HepG2 (cell line): Measurements from ENCODE around the gene GRIN3B. TPM values are rescaled to one million over a fixed set of nuclear protein-coding genes. Genes with fewer than 3 reads are reported as not detected.

ENCODE experiments used
- ATF7-NPFF ChIP-seq: sonication (generic); formaldehyde crosslinking; IDR thresholded peaks from 2 replicates; pipeline ENCODE4 v1.8.1; 2023; ENCODE audit warnings: mild to moderate bottlenecking, low read depth, missing genetic modification reagents, moderate library complexity
- ERF ChIP-seq: IDR thresholded peaks from 2 replicates; pipeline ENCODE4 v1.6.1; 2018; ENCODE audit warnings: missing biosample characterization, missing genetic modification reagents
- HNRNPUL1 ChIP-seq: fragments of 200-400 bp; formaldehyde crosslinking; IDR thresholded peaks from 2 replicates; pipeline ENCODE4 v1.6.1; 2017; ENCODE audit warnings: low read depth, mild to moderate bottlenecking, low read length, moderate library complexity
- IRF2 ChIP-seq: IDR thresholded peaks from 2 replicates; pipeline ENCODE4 v1.6.1; 2018; ENCODE audit warnings: missing genetic modification reagents, missing compliant biosample characterization
- KLF15 ChIP-seq: sonication (generic); formaldehyde crosslinking; IDR thresholded peaks from 2 replicates; pipeline ENCODE4 v1.8.1; 2023; ENCODE audit warnings: borderline replicate concordance, mild to moderate bottlenecking, inconsistent platforms, missing genetic modification reagents, mixed read lengths
- MIER2 ChIP-seq: IDR thresholded peaks from 2 replicates; pipeline ENCODE4 v1.6.1; 2016; ENCODE audit warnings: missing biosample characterization, missing genetic modification reagents
- NR2F2 ChIP-seq: IDR thresholded peaks from 2 replicates; pipeline ENCODE4 v1.6.1; 2012; ENCODE audit warnings: low read depth, inconsistent platforms, borderline replicate concordance
- POLR2A ChIP-seq, 2 experiments: IDR thresholded peaks; 2 replicates each; pipeline ENCODE4 v1.6.1; 2011; ENCODE audit warnings: low read depth in 2 of 2, low read length in 2 of 2, mild to moderate bottlenecking in 1 of 2, moderate library complexity in 1 of 2; ENCODE audit not compliant: insufficient read depth in 1 of 2
- RBFOX2 ChIP-seq: fragments of 200-400 bp; formaldehyde crosslinking; IDR thresholded peaks from 2 replicates; pipeline ENCODE4 v1.6.1; 2017; ENCODE audit warnings: low read depth, mild to moderate bottlenecking, low read length
- SETDB1 ChIP-seq: sonication (generic); formaldehyde crosslinking; IDR thresholded peaks from 2 replicates; pipeline ENCODE4 v1.5.1; 2020; ENCODE audit warnings: missing genetic modification reagents, mild to moderate bottlenecking, borderline replicate concordance
- SIN3B ChIP-seq: fragments of 150-350 bp; IDR thresholded peaks from 2 replicates; pipeline ENCODE4 v1.6.1; 2014; ENCODE audit warnings: low read length
- ZEB1 ChIP-seq: IDR thresholded peaks from 2 replicates; pipeline ENCODE4 v1.6.1; 2012; ENCODE audit warnings: mild to moderate bottlenecking, low read depth, inconsistent platforms; ENCODE audit not compliant: insufficient replicate concordance
- ZFY ChIP-seq: sonication (generic); formaldehyde crosslinking; IDR thresholded peaks from 2 replicates; pipeline ENCODE4 v1.4.0; 2020; ENCODE audit warnings: missing genetic modification reagents
- ZKSCAN8 ChIP-seq: IDR thresholded peaks from 2 replicates; pipeline ENCODE4 v1.6.1; 2016; ENCODE audit warnings: borderline replicate concordance, missing genetic modification reagents, missing compliant biosample characterization
- ZNF292 ChIP-seq: sonication (generic); formaldehyde crosslinking; IDR thresholded peaks from 2 replicates; pipeline ENCODE4 v1.8.1; 2022; ENCODE audit warnings: mild to moderate bottlenecking, low read depth, missing genetic modification reagents, borderline replicate concordance
- ZNF354B ChIP-seq: sonication (generic); formaldehyde crosslinking; IDR thresholded peaks from 2 replicates; pipeline ENCODE4 v1.8.0; 2022; ENCODE audit warnings: mild to moderate bottlenecking, missing genetic modification reagents
- ZNF451 ChIP-seq: sonication (generic); formaldehyde crosslinking; IDR thresholded peaks from 2 replicates; pipeline ENCODE4 v1.5.0; 2020; ENCODE audit warnings: mild to moderate bottlenecking, missing genetic modification reagents
- ZNF546 ChIP-seq: sonication (generic); formaldehyde crosslinking; conservative IDR thresholded peaks from 2 replicates; pipeline ENCODE4 v1.8.1; 2023; ENCODE audit warnings: mild to moderate bottlenecking, missing genetic modification reagents
- ZNF549 ChIP-seq: sonication (generic); formaldehyde crosslinking; IDR thresholded peaks from 2 replicates; pipeline ENCODE4 v1.5.0; 2020; ENCODE audit warnings: missing genetic modification reagents
- ZNF761 ChIP-seq: sonication (generic); formaldehyde crosslinking; conservative IDR thresholded peaks from 2 replicates; pipeline ENCODE4 v1.4.0; 2020; ENCODE audit warnings: mild to moderate bottlenecking, missing genetic modification reagents
- ZNF768 ChIP-seq: sonication (generic); formaldehyde crosslinking; IDR thresholded peaks from 2 replicates; pipeline ENCODE4 v1.4.0; 2020; ENCODE audit warnings: missing genetic modification reagents
- polyA plus RNA-seq, 8 experiments: library from polyadenylated mRNA; depleted of rRNA in 3 of 8; stranded (reverse) in 7 of 8; unstranded in 1 of 8; fragments of >200 nt; fragmentation: Illumina TruSeq in 4 of 8; extraction: Trizol in 4 of 8; gene quantifications; 2 replicates each; pipeline versions ENCODE4 v1.2.1 to v1.2.3, GENCODE V29; 2011 to 2016; ENCODE audit warnings: low read depth in 4 of 8, missing spikeins in 1 of 8, mixed read lengths in 1 of 8; ENCODE audit not compliant: insufficient read depth in 1 of 8
- total RNA-seq, 5 experiments: library from RNA; depleted of rRNA; stranded (reverse); fragments of >200 nt; fragmentation: Illumina TruSeq; extraction: Trizol; gene quantifications; 2 replicates each; pipeline ENCODE4 v1.2.3, GENCODE V29; 2016; ENCODE audit warnings: low read depth in 1 of 5
- TF ChIP-seq, protein P1 (sequence below): sonication (generic); formaldehyde crosslinking; IDR thresholded peaks from 2 replicates; pipeline ENCODE4 v1.8.0; 2022; ENCODE audit warnings: missing genetic modification reagents, mild to moderate bottlenecking, moderate library complexity, borderline replicate concordance
- TF ChIP-seq, protein P2 (sequence below): sonication (generic); formaldehyde crosslinking; IDR thresholded peaks from 2 replicates; pipeline ENCODE4 v1.8.0; 2022; ENCODE audit warnings: missing genetic modification reagents, low read depth, mild to moderate bottlenecking, borderline replicate concordance
- TF ChIP-seq, protein P3 (sequence below): sonication (generic); formaldehyde crosslinking; IDR thresholded peaks from 2 replicates; pipeline ENCODE4 v1.8.1; 2022; ENCODE audit warnings: low read depth, mild to moderate bottlenecking, missing genetic modification reagents
- TF ChIP-seq, protein P4 (sequence below): sonication (generic); formaldehyde crosslinking; IDR thresholded peaks from 2 replicates; pipeline ENCODE4 v1.4.0; 2020; ENCODE audit warnings: mild to moderate bottlenecking, missing genetic modification reagents

Gene GRIN3B
- total and polyA plus RNA-seq, 2 of the 13 experiments (the other 11 are each of a cell fraction or from before 2014, with no cell fraction given): 0.07 to 0.20 TPM

DNA sequence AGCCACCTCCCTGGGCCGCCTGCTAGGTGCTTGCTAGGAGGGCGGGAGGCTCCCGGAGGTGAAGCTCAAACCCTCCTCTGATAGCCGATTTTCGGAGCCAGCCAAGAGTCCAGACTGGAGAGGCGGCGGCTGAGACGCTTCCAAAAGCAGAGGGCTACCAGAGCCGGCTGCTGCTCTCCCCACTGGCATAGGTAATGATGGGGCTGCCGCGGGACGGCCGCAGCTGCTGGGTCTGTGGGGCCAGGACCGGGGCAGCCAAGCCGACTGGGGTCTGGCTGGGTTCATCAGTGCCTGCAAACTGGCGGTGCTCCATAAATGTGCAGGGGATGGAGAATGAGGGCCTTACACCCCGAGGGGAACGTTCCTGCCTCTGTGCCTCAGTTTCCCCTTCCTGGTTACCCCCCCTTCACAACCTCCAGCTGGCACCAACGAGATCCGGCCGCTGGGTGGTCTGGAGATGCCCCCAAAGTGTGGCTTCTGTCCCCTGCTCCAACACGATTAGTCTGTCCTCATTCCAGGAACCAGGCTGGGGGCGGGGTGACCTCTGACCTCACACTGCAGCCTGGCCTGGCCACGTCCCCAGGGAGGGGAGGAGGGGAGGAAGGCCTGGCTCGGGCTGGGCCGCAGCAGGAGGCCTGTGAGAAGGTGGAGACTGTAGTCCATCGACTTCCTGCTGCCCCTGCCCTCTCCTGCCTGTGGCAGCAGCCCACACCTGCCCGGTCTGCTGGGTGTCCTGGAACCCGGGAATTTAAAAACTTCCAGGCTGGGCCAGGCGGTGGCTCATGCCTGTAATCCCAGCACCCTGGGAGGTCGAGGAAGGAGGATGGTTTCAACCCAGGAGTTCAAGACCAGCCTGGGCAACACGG is 19.9 kb upstream of the GRIN3B start (continued):
- TF ChIP-seq ZEB1: peak; percentile 48
- peak; percentile 92; the same call in 1 of the 2 replicates for TF ChIP-seq ZNF292 (CRISPR knock-in tag)
- peak; percentile 43; the same call in 1 of the 2 replicates for TF ChIP-seq ZNF768 (CRISPR knock-in tag)
- TF ChIP-seq NR2F2: peak; percentile 96
- TF ChIP-seq IRF2 (CRISPR knock-in tag): peak; percentile 95
- TF ChIP-seq, protein P1, sequence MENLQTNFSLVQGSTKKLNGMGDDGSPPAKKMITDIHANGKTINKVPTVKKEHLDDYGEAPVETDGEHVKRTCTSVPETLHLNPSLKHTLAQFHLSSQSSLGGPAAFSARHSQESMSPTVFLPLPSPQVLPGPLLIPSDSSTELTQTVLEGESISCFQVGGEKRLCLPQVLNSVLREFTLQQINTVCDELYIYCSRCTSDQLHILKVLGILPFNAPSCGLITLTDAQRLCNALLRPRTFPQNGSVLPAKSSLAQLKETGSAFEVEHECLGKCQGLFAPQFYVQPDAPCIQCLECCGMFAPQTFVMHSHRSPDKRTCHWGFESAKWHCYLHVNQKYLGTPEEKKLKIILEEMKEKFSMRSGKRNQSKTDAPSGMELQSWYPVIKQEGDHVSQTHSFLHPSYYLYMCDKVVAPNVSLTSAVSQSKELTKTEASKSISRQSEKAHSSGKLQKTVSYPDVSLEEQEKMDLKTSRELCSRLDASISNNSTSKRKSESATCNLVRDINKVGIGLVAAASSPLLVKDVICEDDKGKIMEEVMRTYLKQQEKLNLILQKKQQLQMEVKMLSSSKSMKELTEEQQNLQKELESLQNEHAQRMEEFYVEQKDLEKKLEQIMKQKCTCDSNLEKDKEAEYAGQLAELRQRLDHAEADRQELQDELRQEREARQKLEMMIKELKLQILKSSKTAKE: peak; percentile 90; the same call in 1 of the 2 replicates
- peak; percentile 85 for TF ChIP-seq ERF (CRISPR knock-in tag)
- no peak for TF ChIP-seq SIN3B
- TF ChIP-seq, protein P2, sequence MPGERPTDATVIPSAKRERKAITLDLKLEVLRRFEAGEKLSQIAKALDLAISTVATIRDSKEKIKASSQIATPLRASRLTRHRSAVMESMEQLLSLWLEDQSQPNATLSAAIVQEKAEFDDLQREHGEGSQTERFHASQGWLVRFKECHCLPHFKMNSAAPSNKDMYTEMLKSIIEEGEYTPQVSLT (CRISPR knock-in tag): no peak
- TF ChIP-seq POLR2A (IDR thresholded peaks at IDR 0.05; ENCODE audit: insufficient read depth in 1 of 2, low read depth in 2 of 2, low read length in 2 of 2): peak; percentile 38 to 68; a peak in 3 of 4 replicates
- peak; percentile 57 for TF ChIP-seq RBFOX2
- TF ChIP-seq HNRNPUL1: no peak
- TF ChIP-seq ZNF451 (CRISPR knock-in tag): peak; percentile 75; the same call in 1 of the 2 replicates
- TF ChIP-seq ZFY (CRISPR knock-in tag): peak; percentile 94
- TF ChIP-seq, protein P3, sequence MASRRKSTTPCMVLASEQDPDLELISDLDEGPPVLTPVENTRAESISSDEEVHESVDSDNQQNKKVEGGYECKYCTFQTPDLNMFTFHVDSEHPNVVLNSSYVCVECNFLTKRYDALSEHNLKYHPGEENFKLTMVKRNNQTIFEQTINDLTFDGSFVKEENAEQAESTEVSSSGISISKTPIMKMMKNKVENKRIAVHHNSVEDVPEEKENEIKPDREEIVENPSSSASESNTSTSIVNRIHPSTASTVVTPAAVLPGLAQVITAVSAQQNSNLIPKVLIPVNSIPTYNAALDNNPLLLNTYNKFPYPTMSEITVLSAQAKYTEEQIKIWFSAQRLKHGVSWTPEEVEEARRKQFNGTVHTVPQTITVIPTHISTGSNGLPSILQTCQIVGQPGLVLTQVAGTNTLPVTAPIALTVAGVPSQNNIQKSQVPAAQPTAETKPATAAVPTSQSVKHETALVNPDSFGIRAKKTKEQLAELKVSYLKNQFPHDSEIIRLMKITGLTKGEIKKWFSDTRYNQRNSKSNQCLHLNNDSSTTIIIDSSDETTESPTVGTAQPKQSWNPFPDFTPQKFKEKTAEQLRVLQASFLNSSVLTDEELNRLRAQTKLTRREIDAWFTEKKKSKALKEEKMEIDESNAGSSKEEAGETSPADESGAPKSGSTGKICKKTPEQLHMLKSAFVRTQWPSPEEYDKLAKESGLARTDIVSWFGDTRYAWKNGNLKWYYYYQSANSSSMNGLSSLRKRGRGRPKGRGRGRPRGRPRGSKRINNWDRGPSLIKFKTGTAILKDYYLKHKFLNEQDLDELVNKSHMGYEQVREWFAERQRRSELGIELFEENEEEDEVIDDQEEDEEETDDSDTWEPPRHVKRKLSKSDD (CRISPR knock-in tag): peak; percentile 52; the same call in 1 of the 2 replicates
- TF ChIP-seq MIER2 (CRISPR knock-in tag): peak; percentile 65
- no peak for TF ChIP-seq KLF15 (CRISPR knock-in tag)
- peak; percentile 94; the same call in 1 of the 2 replicates for TF ChIP-seq ZKSCAN8 (CRISPR knock-in tag)
- TF ChIP-seq, protein P4, sequence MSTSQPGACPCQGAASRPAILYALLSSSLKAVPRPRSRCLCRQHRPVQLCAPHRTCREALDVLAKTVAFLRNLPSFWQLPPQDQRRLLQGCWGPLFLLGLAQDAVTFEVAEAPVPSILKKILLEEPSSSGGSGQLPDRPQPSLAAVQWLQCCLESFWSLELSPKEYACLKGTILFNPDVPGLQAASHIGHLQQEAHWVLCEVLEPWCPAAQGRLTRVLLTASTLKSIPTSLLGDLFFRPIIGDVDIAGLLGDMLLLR (CRISPR knock-in tag): 0 out of 2 replicates have a peak, but pooled peaks have one; percentile 57
- no peak for TF ChIP-seq ZNF546 (CRISPR knock-in tag)
- TF ChIP-seq ZNF761 (CRISPR knock-in tag): no peak; the same call in 1 of the 2 replicates
- TF ChIP-seq ZNF354B: no peak
- TF ChIP-seq ATF7-NPFF (CRISPR knock-in tag): 0 out of 2 replicates have a peak, but pooled peaks have one; percentile 38
- no peak for TF ChIP-seq SETDB1
- no peak for TF ChIP-seq ZNF549
